ENCODE results near the gene TCF4.
"Not testable (repeated sequence)": the region's sequence is repeated elsewhere in the genome, so short reads cannot be mapped to it uniquely, and the experiment has no call there.

Gene TCF4

DNA sequence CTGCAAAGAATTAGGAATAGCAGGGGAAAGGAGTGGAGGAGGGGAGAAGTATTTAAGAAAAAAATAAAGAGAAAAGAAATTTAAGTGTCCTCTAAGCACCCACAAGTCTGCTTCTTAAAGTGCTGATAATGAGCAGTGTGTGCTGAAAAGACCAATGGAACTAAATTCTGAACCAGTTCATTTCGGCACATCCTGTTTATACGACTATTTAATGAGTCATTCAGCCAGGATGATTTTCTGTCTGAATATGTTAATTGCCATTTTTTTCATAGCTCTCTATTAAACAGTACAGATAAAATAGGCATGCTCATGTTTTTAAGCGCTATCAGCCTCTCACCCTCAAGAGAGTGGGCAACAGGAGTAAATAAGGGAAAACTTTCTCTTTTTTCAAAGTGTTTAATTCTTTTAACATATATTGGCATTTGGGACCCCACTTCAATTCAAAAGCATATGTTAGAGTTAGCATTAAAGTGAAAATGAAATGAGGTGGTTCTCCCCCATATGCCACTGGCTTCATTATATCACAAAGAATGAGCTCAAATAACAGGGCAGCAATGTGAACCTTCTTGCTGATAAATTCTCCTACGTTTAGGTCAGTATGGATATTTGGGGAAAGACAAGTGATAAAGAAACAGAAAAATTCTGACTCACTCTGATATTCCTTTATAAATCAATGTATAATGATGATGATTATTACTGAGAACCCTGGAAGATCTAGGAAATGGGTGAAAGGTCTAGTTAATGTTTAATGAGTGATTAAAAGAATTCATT, 87.5 kb downstream of the TCF4 start:
- no peak for DNase-seq

DNA sequence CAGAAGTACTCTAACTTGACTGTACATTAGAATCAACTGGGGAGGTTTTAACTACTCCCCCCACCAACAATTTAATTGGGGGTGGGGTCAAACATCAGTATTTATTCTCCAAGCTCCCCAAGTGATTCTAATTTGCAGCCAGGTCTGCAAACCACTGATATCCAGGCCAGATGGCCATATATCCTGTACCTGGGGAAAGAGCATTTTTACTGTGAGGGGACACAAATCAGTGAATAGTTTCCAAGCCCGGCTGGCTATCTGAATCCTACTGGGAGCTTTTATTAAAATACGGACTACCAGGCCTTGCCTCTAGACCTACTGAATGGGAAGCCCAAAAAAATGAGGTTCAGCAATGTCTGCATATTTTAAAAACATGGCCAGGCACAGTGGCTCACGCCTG, 88.5 kb downstream of the TCF4 start:
- no peak for DNase-seq

DNA sequence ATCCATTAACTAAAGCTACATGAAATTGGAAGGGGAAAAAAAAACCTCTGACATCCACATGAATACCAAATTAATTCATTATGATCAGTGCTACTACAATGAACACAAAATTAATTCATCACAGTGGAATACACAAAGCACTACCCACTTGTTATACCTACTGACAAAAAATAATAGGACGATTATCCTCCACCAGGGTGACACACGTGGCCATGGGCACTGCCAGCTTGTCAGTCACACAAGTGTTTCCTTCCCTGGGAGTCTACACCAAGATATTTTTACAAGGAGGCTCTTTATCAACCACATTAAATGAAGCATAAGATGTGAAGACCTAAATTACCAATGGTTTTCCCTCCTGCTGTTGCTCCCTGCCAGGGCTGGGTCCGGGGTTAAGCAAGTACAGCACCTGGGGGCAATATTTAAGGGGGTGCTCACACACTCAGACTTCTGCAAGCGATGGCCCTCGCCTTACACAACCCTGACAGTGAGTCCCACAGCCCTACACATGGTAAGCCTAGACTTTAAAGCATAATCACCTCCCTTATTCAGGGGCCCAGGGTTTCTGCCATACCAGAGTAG, 90.1 kb downstream of the TCF4 start:
- DNase-seq: no peak

DNA sequence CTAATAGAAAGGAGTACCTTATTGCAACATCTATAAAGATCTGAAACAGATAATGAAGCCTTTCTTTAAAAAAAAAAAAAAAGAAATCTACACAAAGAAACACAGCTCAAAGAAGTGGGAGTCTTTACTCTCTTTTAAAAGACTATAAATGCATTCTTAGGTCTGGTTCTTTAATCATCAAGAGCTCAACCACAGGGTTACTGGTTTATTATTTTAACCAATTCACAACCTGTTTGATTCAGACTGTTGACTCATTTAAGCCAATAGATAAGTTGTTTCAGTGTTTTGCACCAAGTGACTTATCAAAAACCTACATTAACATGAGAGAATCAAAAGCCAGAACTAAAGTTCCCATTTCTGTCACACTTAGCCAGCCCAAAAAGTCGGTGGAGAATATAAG, 93.1 kb downstream of the TCF4 start:
- DNase-seq: no peak

GRCh38 chr18:55494441-55494840, 93.6 kb downstream of the TCF4 start:
- no peak for DNase-seq

GRCh38 chr18:55491616-55492015, 96.4 kb downstream of the TCF4 start:
- DNase-seq: no peak

- DNase-seq: no peak
These were observed 98.7 kb downstream of the TCF4 start for GRCh38 chr18:55489034-55489986.

DNA sequence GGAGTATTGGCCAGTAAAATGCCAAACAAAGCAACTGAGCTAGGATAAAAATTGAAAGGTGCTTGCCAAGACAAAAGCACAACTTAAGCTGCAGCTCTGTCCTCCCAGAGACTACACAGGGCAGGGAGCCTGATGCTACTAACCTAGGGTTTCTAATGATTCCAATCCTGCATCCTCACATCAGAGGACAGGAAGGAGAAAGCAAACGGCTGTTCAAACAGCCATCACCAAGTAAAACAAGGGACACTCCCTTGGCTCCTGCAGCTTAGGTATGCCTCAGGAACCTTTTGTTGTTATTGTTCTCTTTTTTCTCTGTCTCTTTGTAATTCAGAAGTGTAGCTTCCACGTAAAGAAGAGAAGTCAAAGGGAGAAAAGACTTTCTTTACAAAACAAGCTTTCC, 99.5 kb downstream of the TCF4 start:
- DNase-seq: no peak

GRCh38 chr18:55487997-55488396, 100.0 kb downstream of the TCF4 start:
- no peak for DNase-seq

- DNase-seq: no peak
These were observed 101.1 kb downstream of the TCF4 start for GRCh38 chr18:55486936-55487335.

DNA sequence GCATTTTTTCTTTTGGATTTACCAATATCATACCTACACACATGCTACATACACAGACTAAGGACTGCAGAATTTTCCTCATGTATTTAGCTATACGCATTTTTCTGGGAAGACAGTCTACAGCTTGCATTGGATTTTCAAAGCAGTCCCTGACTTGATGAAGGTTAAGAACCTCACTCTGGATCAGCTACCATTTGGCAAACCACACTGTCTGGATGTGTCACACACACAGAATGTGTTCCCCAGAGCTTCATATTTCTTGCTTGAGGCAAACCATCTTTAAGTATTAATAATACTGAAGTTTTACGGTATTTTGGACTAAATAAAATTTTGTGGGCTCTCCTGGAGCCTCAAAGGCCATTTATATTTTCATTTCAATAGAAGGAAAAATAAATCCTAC, 102.3 kb downstream of the TCF4 start:
- no peak for DNase-seq

DNA sequence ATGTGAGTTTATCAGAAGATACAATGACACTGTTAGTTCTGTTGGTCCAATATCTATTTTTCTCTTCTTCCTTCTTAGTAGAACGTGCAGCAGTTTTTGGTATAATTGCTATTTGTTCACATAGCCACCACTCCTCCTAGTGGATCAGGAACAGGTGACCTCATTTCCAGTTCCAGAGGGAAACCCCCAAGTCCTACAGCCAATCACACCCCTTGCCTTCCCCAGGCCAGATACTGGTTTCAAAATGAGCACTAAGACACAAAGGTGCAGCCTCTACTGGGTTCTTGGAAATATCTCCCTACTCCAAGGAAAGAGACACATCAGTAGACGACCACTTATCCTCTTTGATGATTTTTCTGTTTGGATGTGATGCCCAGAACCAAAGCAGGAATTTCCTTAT, 103.2 kb downstream of the TCF4 start:
- DNase-seq: no peak

DNA sequence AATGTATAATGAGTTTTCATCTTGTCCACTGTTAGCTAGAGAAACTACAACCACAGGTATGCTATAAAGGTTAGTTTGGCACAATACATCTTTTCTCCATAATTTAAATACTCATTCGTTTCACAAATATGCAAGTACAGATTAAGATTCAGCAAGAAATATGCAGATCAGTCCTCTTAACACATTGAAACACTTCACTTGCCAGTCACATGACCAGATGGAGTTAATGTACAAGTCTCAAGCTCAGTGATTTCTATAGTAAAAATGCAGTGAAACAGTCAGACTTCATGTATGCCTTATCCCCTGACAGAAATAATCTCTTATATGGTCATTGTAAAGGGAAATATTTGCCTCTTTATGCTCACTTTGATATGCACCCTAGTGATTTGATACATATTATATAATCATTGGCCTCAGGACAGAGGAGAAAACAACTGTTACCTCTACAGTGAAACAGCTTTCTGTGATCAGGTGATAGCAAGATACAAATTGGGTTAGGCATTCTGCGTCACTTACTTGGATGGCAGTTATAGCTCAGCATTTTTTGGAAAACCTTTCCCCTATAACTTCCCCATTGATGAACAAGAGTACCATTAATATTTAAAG, 104.6 kb downstream of the TCF4 start:
- DNase-seq: no peak

GRCh38 chr18:55479656-55480420, 108.2 kb downstream of the TCF4 start:
- DNase-seq: no peak

DNA sequence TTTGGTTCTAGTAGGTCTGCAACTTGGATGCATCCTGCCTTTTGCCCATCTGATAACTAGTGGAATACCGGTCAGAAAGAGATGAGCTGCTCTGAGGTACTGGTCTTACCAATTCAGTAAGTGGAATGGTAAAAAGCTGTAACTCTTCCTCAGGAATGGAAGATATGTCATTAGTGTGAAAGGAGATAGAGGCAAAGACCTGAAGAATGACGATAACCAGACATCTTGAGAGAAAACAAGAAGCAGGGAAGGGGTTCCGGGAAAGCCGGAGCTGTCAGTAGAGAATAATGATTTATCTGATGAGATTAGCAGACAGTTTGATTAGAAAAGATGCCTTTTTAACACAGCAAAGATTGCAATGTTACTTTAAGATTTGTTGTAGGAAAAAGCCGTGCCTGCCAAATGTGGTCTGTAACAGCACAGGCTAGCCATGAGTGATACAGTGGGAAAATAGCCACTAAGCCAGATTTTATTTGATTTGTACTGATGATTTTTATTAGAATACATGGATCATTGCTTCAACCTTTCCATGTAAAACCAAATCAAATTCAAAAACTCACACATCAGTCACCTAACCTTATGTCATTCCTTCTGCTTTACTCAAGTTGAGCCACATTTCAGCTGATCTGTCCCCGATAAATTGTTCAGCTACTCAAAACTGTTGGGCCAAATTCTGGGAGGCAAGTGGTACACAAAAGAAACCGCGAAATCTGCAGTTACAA, 110.0 kb downstream of the TCF4 start:
- DNase-seq: no peak

DNA sequence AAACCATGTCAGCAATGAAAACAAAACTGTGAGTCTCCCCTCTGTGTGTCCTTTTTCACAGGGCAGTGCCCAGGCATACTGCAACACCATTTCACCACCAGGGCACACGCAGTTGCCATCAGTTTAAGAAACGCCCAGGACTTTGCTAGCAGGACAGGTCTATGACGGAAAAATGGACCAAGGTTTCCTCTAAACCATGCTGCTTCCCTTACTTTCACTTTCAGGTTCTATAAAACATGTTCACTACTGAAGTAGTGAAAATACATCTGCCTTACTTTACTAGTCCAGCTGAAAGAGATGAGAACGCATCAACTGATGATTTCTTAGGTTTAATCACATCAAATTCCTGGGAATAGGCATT, 110.5 kb downstream of the TCF4 start:
- DNase-seq: peak; percentile 19 to 49

- no peak for DNase-seq
These were observed 112.1 kb downstream of the TCF4 start for GRCh38 chr18:55475916-55476315.

- DNase-seq: no peak
These were observed 112.5 kb downstream of the TCF4 start for GRCh38 chr18:55475467-55475866.

GRCh38 chr18:55473560-55473959, 114.4 kb downstream of the TCF4 start:
- no peak for DNase-seq

DNA sequence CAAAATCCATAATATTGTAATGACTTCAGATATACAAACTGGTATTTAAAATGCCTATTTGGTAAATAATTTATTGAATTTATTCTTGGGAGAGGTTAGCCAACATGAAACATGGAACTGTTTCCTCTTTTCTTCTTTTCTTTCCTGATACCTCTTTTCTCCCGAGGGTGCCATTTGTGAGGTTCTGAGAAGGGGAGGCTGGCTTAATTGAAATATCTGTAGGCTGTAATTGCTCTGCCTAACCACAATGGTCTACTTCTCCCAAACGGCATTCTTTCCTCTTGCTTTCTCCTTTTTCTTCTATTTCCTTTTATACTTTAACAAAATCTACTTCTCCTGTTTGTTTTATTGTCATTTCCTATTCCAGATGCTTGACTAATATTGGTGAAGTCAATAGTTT, 114.9 kb downstream of the TCF4 start:
- no peak for DNase-seq

- DNase-seq: no peak
These were observed 117.2 kb downstream of the TCF4 start for GRCh38 chr18:55470826-55471225.

DNA sequence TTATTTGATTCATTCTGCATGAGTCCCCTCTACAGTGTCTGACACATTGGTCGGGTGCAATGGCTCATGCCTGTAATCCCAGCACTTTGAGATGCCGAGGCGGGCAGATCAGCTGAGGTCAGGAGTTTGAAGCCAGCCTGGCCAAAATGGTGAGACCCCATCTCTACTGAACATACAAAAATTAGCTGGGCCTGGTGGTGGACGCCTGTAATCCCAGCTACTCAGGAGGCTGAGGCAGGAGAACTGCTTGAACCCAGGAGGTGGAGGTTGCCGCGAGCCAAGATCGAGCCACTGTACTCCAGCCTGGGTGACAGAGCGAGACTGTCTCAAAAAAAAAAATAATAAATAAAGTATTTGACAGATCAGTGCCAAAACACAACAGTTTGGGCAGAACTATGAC, 118.9 kb downstream of the TCF4 start:
- not testable (repeated sequence) for DNase-seq
